Astrocyte (in vitro differentiated cells and primary cell): ENCODE measurements around the gene FAM98C. TPM values are rescaled to one million over a fixed set of nuclear protein-coding genes. Genes with fewer than 3 reads are reported as not detected.
A peak's percentile ranks its signal among the peaks of the same experiment; 100 is the strongest.
"Not testable (repeated sequence)": the region's sequence is repeated elsewhere in the genome, so short reads cannot be mapped to it uniquely, and the experiment has no call there.

ENCODE experiments used
- DNase-seq: peaks from one replicate; pipeline ENCODE4 v3.0.0-alpha.2; 2010; ENCODE audit warnings: low read depth
- FAIRE-seq: peaks from 2 replicates; lab custom pipeline; 2011; peaks lifted over from hg19 to GRCh38; lab: Jason Lieb, UNC
- H2AFZ ChIP-seq: 2 replicates; pipeline ENCODE4 v1.6.0; 2012; ENCODE audit warnings: low read depth, low read length, inconsistent platforms
- H3K27ac ChIP-seq: 2 replicates; pipeline ENCODE4 v1.5.1; 2011; ENCODE audit warnings: low read depth, low read length, inconsistent platforms
- H3K27me3 ChIP-seq: 2 replicates; pipeline ENCODE4 v1.6.0; 2011; ENCODE audit warnings: low read length, inconsistent platforms; ENCODE audit not compliant: insufficient read depth
- H3K36me3 ChIP-seq: 2 replicates; pipeline ENCODE4 v1.5.1; 2011; ENCODE audit warnings: low read length, inconsistent platforms; ENCODE audit not compliant: insufficient read depth
- H3K4me1 ChIP-seq: 2 replicates; pipeline ENCODE4 v1.5.1; 2011; ENCODE audit warnings: low read length, inconsistent platforms; ENCODE audit not compliant: insufficient read depth
- H3K4me2 ChIP-seq: 2 replicates; pipeline ENCODE4 v1.6.0; 2012; ENCODE audit warnings: low read length, inconsistent platforms
- H3K4me3 ChIP-seq: 2 replicates; pipeline ENCODE4 v1.5.1; 2011; ENCODE audit warnings: low read depth, mild to moderate bottlenecking, low read length, inconsistent platforms; ENCODE audit not compliant: insufficient read depth
- H3K79me2 ChIP-seq: 2 replicates; pipeline ENCODE4 v1.6.0; 2012; ENCODE audit warnings: mild to moderate bottlenecking, low read length, inconsistent platforms; ENCODE audit not compliant: insufficient read depth
- H3K9ac ChIP-seq: 2 replicates; pipeline ENCODE4 v1.6.0; 2012; ENCODE audit warnings: mild to moderate bottlenecking, low read length, inconsistent platforms
- H3K9me3 ChIP-seq: 2 replicates; pipeline ENCODE4 v1.5.1; 2012; ENCODE audit warnings: low read depth, mild to moderate bottlenecking, low read length, inconsistent platforms; ENCODE audit not compliant: insufficient read depth
- H4K20me1 ChIP-seq: 2 replicates; pipeline ENCODE4 v1.6.0; 2012; ENCODE audit warnings: low read length, inconsistent platforms; ENCODE audit not compliant: insufficient read depth
- H3K27ac Mint-ChIP-seq: one replicate; pipeline ENCODE4 v1.8.0; 2021; ENCODE audit warnings: mild to moderate bottlenecking, mixed read lengths; ENCODE audit not compliant: unreplicated experiment
- H3K27me3 Mint-ChIP-seq: one replicate; pipeline ENCODE4 v1.8.0; 2021; ENCODE audit warnings: low read depth, mixed read lengths; ENCODE audit not compliant: unreplicated experiment
- H3K36me3 Mint-ChIP-seq: one replicate; pipeline ENCODE4 v1.8.0; 2021; ENCODE audit warnings: low read depth, mixed read lengths; ENCODE audit not compliant: unreplicated experiment
- H3K4me1 Mint-ChIP-seq: one replicate; pipeline ENCODE4 v1.8.0; 2021; ENCODE audit warnings: low read depth, mixed read lengths; ENCODE audit not compliant: unreplicated experiment
- H3K4me3 Mint-ChIP-seq: one replicate; pipeline ENCODE4 v1.8.0; 2021; ENCODE audit warnings: mild to moderate bottlenecking, moderate library complexity, mixed read lengths; ENCODE audit not compliant: unreplicated experiment
- H3K9me3 Mint-ChIP-seq: one replicate; pipeline ENCODE4 v1.8.0; 2021; ENCODE audit warnings: mild to moderate bottlenecking, mixed read lengths; ENCODE audit not compliant: unreplicated experiment
- CTCF ChIP-seq: IDR thresholded peaks from 2 replicates; pipeline ENCODE4 v1.5.1; 2011; ENCODE audit warnings: low read depth, mild to moderate bottlenecking, inconsistent platforms, low read length, moderate library complexity; ENCODE audit not compliant: insufficient read depth
- EZH2 ChIP-seq: IDR thresholded peaks from 2 replicates; pipeline ENCODE4 v1.6.1; 2012; ENCODE audit warnings: mild to moderate bottlenecking, low read length, inconsistent platforms; ENCODE audit not compliant: insufficient read depth
- total RNA-seq: library from RNA; stranded (reverse); gene quantifications from 2 replicates; pipeline ENCODE4 v1.2.1, GENCODE V29; 2021

Gene FAM98C
- total RNA-seq, 1 donor from 2014 or later, result 15.0 TPM

- peaks cover 8% of the 10 kb centered on the region for H3K79me2 ChIP-seq
- peaks cover 3% of the 10 kb centered on the region for H3K9me3 Mint-ChIP-seq
- H3K9ac ChIP-seq, result no peak overlapping the region
- peaks cover 4% of the 10 kb centered on the region for H3K4me1 ChIP-seq
- H2AFZ ChIP-seq, result no peak overlapping the region
- DNase-seq (no peak), FAIRE-seq (no peak)
- peaks cover 3% of the 10 kb centered on the region for H3K27me3 Mint-ChIP-seq
- TF ChIP-seq CTCF, result no peak
- no peak for TF ChIP-seq EZH2
- H3K27ac Mint-ChIP-seq, result no peak overlapping the region
- H3K4me3 Mint-ChIP-seq, result no peak overlapping the region
- H3K4me3 ChIP-seq, result no peak overlapping the region
- H3K4me2 ChIP-seq, result no peak overlapping the region
- no peaks in the 10 kb centered on the region for H3K27me3 ChIP-seq
- no peaks in the 10 kb centered on the region for H4K20me1 ChIP-seq
- no peaks in the 10 kb centered on the region for H3K9me3 ChIP-seq
- peaks cover 11% of the 10 kb centered on the region for H3K36me3 Mint-ChIP-seq
- peaks cover 13% of the 10 kb centered on the region for H3K4me1 Mint-ChIP-seq
- no peak overlapping the region for H3K27ac ChIP-seq
- no peaks in the 10 kb centered on the region for H3K36me3 ChIP-seq
Observed at GRCh38 chr19:38404858-38405257, 2.0 kb downstream of the FAM98C start.

GRCh38 chr19:38405276-38405675 is 2.4 kb downstream of the FAM98C start:
- DNase-seq (no peak), FAIRE-seq (no peak)
- Mint-ChIP-seq H3K27ac (no peak overlapping the region), H3K4me3 (peak overlapping the region; percentile 62), H3K36me3 (peaks cover 12% of the 10 kb centered on the region), H3K27me3 (peaks cover 4% of the 10 kb centered on the region), H3K9me3 (peaks cover 4% of the 10 kb centered on the region), H3K4me1 (peaks cover 11% of the 10 kb centered on the region)
- no peak overlapping the region for H3K4me2 ChIP-seq
- H3K4me1 ChIP-seq, result peaks cover 4% of the 10 kb centered on the region
- H3K9ac ChIP-seq, result no peak overlapping the region
- H3K36me3 ChIP-seq, result no peaks in the 10 kb centered on the region
- peaks cover 8% of the 10 kb centered on the region for H3K79me2 ChIP-seq
- TF ChIP-seq EZH2 (no peak), CTCF (no peak)
- H3K27me3 ChIP-seq, result no peaks in the 10 kb centered on the region
- no peaks in the 10 kb centered on the region for H3K9me3 ChIP-seq
- H4K20me1 ChIP-seq, result no peaks in the 10 kb centered on the region
- no peak overlapping the region for H3K4me3 ChIP-seq
- H3K27ac ChIP-seq, result no peak overlapping the region
- no peak overlapping the region for H2AFZ ChIP-seq

- FAIRE-seq, result no peak
- no peaks in the 10 kb centered on the region for H3K36me3 ChIP-seq
- no peaks in the 10 kb centered on the region for H3K27me3 ChIP-seq
- no peak overlapping the region for H2AFZ ChIP-seq
- DNase-seq, result peak; percentile 36
- H3K27ac ChIP-seq, result no peak overlapping the region
- H3K9me3 ChIP-seq, result no peaks in the 10 kb centered on the region
- no peak overlapping the region for H3K4me3 ChIP-seq
- H3K4me2 ChIP-seq, result no peak overlapping the region
- peak overlapping the region; percentile 40 for H3K4me3 Mint-ChIP-seq
- no peaks in the 10 kb centered on the region for H3K4me1 ChIP-seq
- no peak overlapping the region for H3K27ac Mint-ChIP-seq
- H3K27me3 Mint-ChIP-seq, result peaks cover 9% of the 10 kb centered on the region
- TF ChIP-seq CTCF, result no peak
- TF ChIP-seq EZH2, result no peak
- H3K36me3 Mint-ChIP-seq, result peaks cover 15% of the 10 kb centered on the region
- H3K9me3 Mint-ChIP-seq, result peaks cover 6% of the 10 kb centered on the region
- H3K4me1 Mint-ChIP-seq, result peaks cover 3% of the 10 kb centered on the region
- H3K79me2 ChIP-seq, result no peaks in the 10 kb centered on the region
- no peaks in the 10 kb centered on the region for H4K20me1 ChIP-seq
- no peak overlapping the region for H3K9ac ChIP-seq
Observed at GRCh38 chr19:38409631-38410133, 6.8 kb downstream of the FAM98C start.

- not testable (repeated sequence) for H3K4me3 ChIP-seq, H3K27me3 ChIP-seq, FAIRE-seq, H3K36me3 ChIP-seq, H2AFZ ChIP-seq, H3K27ac ChIP-seq, H3K4me3 Mint-ChIP-seq, H3K9me3 Mint-ChIP-seq, H3K79me2 ChIP-seq, H3K9me3 ChIP-seq, H3K9ac ChIP-seq, H3K4me2 ChIP-seq, H3K4me1 ChIP-seq, DNase-seq, H3K27me3 Mint-ChIP-seq, H4K20me1 ChIP-seq, H3K27ac Mint-ChIP-seq, H3K4me1 Mint-ChIP-seq
- peaks cover 12% of the 10 kb centered on the region for H3K36me3 Mint-ChIP-seq
Observed at GRCh38 chr19:38410407-38410806, 7.5 kb downstream of the FAM98C start.
